Esophagus muscularis mucosa (tissue), 3 donors: Measurements from ENCODE around the gene UBASH3B.

Experiments used
- POLR2A ChIP-seq: fragments of 450-650 bp; IDR thresholded peaks from one replicate; pipeline ENCODE4 v1.6.1; 2017; ENCODE audit warnings: antibody characterized with exemption, moderate library complexity, mild to moderate bottlenecking, low read depth
- POLR2AphosphoS5 ChIP-seq, 2 donors: sonication (generic); formaldehyde crosslinking; IDR thresholded peaks; one replicate each; pipeline ENCODE4 v1.6.1; 2017; ENCODE audit warnings: antibody characterized with exemption in 2 of 2
- TF ChIP-seq, protein P1 (sequence below), 3 experiments: fragments of 200-600 bp in 2 of 3; fragments of 450-650 bp in 1 of 3; sonication (generic) in 2 of 3; IDR thresholded peaks; one replicate each; pipeline ENCODE4 v1.5.1; 2017 to 2019; ENCODE audit warnings: antibody characterized with exemption in 3 of 3, mild to moderate bottlenecking in 2 of 3, moderate library complexity in 1 of 3

DNA sequence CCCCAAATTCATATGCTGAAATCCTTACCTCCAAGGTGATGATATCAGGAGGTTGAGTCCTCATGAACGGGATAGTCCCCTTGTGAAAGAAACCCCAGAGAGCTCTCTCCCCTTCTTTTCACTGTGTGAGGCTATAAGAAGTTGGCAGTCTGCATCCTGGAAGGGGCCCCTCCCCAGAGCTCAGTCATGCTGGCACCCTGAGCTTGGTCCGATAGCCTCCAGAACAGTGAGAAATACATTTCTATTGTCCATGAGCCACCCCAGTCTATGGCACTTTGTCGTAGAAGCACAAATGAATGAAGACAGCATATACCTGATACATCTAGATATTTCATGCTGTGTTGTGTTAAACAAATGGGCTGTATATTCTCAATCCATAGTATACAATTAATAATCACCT, 101.7 kb downstream of the UBASH3B start:
- TF ChIP-seq, protein P1, sequence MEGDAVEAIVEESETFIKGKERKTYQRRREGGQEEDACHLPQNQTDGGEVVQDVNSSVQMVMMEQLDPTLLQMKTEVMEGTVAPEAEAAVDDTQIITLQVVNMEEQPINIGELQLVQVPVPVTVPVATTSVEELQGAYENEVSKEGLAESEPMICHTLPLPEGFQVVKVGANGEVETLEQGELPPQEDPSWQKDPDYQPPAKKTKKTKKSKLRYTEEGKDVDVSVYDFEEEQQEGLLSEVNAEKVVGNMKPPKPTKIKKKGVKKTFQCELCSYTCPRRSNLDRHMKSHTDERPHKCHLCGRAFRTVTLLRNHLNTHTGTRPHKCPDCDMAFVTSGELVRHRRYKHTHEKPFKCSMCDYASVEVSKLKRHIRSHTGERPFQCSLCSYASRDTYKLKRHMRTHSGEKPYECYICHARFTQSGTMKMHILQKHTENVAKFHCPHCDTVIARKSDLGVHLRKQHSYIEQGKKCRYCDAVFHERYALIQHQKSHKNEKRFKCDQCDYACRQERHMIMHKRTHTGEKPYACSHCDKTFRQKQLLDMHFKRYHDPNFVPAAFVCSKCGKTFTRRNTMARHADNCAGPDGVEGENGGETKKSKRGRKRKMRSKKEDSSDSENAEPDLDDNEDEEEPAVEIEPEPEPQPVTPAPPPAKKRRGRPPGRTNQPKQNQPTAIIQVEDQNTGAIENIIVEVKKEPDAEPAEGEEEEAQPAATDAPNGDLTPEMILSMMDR (IDR thresholded peaks at IDR 0.05), result no peak
- TF ChIP-seq POLR2AphosphoS5 (IDR thresholded peaks at IDR 0.05), result no peak
- TF ChIP-seq POLR2A, result no peak
